ENCODE measurements around the gene OGA.

OGA gene

DNA sequence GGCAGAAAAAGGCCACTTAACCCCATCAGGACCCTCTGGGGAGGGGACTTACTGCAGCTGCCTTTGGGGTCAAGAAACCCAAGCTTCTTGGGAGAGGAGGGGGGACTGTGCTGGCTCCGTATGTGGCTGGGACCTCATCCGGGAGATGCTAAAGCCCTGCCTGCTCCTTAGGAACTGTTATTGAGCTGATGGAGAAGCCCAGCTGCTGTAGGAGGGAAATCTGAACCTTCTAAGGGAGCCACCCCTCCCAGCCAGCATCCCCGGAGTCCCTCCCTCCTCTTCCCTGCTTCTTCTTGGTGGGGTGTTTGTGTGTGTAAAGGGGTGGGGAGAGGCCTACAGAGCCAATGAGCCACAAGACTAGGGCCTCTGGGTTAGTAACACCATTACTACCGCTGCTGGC is 17.1 kb upstream of the OGA start:
- DNase-seq (ENCODE audit: low read depth) = no peak

GRCh38 chr10:101834341-101834740 is 16.1 kb upstream of the OGA start:
- no peak for DNase-seq (ENCODE audit: low read depth)

- no peak for DNase-seq (ENCODE audit: low read depth)
Measured at GRCh38 chr10:101833466-101833865, 15.2 kb upstream of the OGA start.

DNA sequence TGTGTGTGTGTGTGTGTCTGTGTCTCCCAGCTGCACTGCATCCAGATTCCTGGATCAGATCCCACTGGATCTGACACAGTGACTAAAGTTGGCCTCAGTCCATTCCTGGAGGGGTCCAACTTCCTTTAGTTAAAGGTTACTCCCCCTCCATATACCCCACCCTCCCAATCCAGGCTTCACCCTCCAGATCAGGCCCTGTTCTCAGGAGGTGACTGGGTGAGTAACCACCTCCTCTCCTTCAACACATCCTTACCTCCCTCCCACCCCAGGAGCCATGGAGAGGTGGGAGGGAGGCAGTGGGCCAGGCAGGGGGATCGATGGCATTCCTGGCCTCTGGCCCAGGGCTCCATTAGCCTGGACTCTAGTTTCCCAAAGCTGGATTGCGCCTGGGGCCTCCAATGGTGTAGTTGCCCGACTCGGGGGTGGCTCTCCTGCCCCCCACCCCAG is 14.1 kb upstream of the OGA start:
- no peak for DNase-seq (ENCODE audit: low read depth)

- DNase-seq (ENCODE audit: low read depth) = no peak
Measured at GRCh38 chr10:101831169-101831811, 13.0 kb upstream of the OGA start.

- DNase-seq (ENCODE audit: low read depth) = peak; percentile 89
Measured at GRCh38 chr10:101830322-101831168, 12.3 kb upstream of the OGA start.

DNA sequence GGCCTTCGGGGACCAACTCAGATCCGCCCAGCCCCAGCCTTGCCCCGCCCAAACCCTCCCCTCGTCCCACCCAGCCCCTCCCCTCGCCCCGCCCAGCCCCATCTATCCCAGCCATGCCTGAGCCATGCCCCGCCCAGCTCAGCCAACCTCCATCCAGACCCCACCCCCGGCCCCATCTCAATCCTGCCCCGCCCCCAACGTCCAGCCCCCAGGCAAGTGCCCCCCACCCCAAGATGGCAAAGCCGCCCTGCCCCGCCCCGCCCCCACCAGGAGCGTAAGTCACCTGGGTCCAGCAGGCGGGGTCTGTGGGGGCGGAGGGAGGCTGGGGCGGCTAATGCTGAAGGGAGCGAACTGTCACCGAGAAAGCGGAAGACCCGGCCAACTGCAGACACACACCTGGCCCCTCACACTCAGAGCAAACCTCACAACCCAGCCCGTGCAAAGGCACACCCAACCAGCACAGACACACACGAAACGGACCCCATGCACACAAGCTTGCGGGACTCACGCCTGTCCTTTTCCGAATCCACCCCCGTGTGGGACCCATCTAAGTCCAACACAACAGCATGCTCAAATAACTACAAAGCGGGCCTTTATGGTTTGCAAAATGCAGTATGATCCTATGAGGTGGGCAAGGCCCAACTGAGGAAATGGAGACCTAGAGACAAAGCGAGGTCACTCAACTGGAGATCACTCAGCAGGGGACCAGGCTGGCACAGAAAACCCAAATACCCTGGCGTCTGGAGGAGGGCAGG is 11.5 kb upstream of the OGA start:
- peak; percentile 25 for DNase-seq (ENCODE audit: low read depth)

GRCh38 chr10:101828766-101829551 is 10.7 kb upstream of the OGA start:
- no peak for DNase-seq (ENCODE audit: low read depth)

DNA sequence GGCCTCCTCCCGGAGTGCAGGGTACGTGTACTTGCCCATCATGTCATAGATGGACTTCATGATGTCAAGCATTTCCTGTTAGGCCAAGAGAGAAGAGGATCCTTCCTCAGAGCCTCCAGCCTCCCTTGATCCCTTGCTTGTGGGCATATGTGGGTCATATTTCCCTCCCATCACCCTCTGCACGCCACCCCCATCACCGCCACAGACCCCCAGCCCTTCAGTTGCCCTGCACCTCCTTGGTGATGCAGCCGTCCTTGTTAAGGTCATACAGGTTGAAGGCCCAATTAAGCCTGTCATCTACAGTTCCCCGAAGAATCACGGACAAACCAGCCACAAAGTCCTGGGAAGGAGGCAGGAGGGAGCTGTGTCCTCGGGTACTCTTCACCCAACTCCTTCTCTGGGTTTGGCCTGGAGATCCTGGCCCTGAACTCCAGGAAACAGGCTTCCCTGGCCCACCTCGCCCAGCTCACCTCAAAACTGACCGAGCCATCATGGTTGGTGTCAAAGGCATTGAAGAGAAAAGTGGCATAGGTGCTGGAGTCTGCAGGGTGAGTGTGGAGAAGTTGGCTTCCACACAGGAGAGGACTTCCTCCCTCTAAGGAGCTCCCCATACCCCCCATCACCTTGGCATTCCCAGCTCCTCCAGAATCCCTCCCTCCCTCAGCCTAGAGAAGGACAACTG is 9.8 kb upstream of the OGA start:
- DNase-seq (ENCODE audit: low read depth) = no peak

DNA sequence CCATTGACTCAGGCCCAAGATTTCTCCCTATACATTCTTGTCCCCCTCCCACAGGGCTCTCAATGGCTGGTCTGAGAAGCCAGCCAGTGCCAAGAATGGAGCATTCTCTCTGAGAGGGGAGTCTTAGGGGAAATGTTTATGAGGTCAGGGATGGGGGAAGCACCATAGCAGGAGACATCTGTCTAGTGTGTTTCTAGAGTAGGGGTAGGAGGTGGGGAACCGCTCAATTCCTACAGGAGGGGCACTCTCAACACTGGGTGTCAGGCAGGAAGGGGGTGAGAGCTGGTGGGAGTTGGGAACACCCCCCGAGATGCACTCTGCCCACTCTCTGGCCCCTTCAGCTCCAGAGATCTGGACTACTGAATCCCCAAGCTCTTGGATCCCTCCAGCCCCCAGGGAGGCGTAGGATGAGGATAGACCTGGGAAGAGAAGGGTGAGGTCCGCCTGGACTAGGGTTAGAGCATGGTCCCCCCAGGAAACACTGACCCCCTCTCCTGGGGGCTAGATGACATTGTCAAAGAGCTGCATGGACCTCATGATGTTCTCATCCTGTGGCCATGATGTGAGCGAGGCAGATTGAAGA is 8.7 kb upstream of the OGA start:
- DNase-seq (ENCODE audit: low read depth) = no peak

- DNase-seq (ENCODE audit: low read depth) = no peak
Measured at GRCh38 chr10:101824736-101825135, 6.5 kb upstream of the OGA start.

GRCh38 chr10:101818872-101819633 is 809 bp upstream of the OGA start:
- DNase-seq (ENCODE audit: low read depth) = no peak

DNA sequence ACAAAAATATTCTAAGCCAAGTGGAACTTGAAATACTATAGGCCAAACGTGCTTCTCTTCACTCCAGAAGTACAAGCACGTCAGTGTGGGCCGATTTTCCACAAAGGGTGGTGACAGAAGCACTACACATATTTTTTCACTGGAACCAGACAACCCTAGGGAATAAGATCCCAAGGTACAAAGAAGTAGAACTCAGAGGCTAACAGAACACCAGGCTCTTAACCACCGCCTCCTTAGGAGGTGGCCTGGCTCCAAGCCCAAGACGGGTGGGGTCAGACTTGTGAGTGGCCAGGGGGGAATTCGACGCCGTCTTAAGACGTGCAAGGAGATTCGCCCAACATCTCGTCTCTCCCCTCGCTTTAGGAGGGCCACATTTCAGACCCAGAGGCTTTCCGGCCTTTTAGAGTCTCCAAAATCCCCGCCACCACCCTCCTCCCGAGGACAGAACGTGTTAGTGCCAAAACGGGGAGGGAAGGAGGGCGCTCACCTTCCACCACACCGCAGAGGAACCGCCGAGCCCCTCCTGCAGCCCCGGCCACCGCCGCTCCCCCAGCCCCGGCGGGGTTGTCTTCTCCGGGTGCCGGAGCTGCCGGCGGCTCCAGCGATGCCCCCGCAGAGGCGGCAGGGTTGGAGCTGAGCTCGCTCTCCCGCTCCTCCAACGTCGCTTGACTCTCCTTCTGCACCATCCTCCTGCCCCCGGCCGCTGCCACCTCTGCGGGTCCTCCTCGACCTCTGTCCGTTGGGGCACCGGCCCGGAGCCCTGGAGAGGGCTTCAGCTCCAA is 716 bp downstream of the OGA start:
- peak; percentile 95 for DNase-seq (ENCODE audit: low read depth)

DNA sequence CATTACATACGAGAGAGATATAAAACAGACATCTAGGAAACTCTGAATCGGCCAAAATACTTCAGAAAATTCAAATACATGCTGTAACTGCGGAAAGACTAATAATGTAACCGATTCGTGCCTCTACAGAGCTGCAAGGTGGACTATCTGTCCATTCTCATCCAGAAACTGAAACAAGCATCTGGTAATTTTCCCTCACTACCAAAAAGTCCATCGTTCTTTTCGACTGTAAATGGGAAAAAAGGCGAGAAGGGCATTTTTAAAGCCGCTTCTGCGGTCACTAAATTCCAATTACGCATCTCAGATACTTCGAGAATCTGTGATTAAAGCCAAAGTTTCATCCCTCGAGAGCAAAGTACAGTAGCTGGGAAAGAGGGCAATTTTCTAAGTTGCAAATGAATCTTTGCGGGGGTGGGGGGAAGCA is 1.3 kb downstream of the OGA start:
- no peak for DNase-seq (ENCODE audit: low read depth)

DNA sequence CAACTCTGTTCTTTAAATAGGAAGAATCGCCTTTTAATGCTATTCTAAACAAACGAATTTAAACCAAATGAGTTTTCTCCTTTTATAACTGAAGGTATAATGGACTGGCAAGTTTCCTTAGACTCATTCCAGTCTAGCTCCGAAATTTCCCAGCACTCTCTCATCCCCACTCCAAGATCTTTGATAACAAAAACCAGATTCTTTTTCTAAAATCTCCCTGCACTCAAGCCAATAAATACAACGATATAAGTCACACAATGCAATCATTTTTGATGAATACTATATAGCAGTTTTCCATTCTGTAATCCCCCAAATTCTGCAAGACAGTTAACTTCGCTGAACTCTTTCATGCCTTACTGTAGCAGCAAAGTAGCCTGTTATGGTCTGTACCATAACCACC is 1.9 kb downstream of the OGA start:
- DNase-seq (ENCODE audit: low read depth) = peak; percentile 23

GRCh38 chr10:101814466-101815071 is 3.7 kb downstream of the OGA start:
- peak; percentile 53 for DNase-seq (ENCODE audit: low read depth)

GRCh38 chr10:101812606-101813005 is 5.6 kb downstream of the OGA start:
- DNase-seq (ENCODE audit: low read depth) = no peak

DNA sequence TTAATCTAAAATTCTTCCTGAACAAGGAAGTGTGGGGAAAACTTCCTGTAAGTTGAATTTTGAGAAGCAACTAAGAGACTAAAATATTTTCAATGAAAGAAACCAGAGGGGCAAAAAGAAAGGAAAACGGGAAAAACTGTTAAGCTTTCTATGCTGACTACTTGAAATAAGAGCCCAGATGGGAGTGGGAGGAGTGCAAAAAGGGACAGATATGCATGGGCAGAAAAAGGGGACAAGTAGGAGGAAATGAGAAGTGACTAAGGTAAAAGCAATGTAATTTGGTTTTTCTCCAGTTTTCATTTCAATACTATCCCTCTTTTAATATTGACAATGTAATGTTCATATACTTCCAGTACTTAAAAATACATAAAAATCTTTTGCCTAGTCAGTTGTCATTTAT is 11.1 kb downstream of the OGA start:
- DNase-seq (ENCODE audit: low read depth) = peak; percentile 16

DNA sequence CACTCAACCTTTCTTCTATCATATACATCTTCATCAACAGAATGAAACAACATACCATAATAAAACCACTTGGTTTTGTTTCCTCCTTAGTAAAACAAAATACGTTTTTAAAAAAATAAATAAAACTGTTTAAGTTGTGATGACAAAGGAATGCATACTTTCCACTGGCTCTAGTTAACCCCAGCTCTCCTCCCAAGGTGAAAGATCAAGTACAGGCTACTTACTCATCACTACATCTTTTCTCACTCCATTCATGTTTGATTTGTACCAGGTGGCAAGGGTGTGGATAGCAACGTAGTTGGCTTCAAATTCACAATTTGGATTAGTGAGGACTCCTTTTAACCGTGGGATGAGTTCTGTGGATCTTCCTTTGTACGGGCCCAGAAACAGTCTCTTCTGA is 14.7 kb downstream of the OGA start:
- peak; percentile 32 for DNase-seq (ENCODE audit: low read depth)
